CD4-positive, alpha-beta T cell (primary cell): ENCODE data around the gene ZNF784. TPM values are rescaled to one million over a fixed set of nuclear protein-coding genes. Genes with fewer than 3 reads are reported as not detected.
A peak's percentile ranks its signal among the peaks of the same experiment; 100 is the strongest.

ENCODE experiments used
- ATAC-seq: fragments of 200-7000 bp; cut with Tn5 transposase; one replicate; pipeline ENCODE4 v1.10.0; 2022; ENCODE audit warnings: mild to moderate bottlenecking; ENCODE audit not compliant: poor library complexity
- CTCF ChIA-PET: fragments of 350-600 bp; sonication (Branson Sonifier 250); formaldehyde crosslinking; loops from one replicate; lab custom pipeline; 2021; ENCODE audit warnings: antibody characterized with exemption, inconsistent platforms; lab: Charles Lee
- POLR2A ChIA-PET: fragments of 350-600 bp; sonication (Branson Sonifier 250); formaldehyde crosslinking; loops from one replicate; lab custom pipeline; 2021; ENCODE audit warnings: antibody characterized with exemption, inconsistent platforms; lab: Charles Lee
- DNase-seq, 14 experiments: peaks; one replicate each; pipeline ENCODE4 v3.0.0-alpha.2; 2013 to 2020; ENCODE audit warnings: mixed read lengths in 2 of 14
- H3K27ac ChIP-seq, 2 donors: one replicate each; pipeline versions ENCODE4 v1.5.1 to v1.7.0; 2013; ENCODE audit warnings: low read length in 2 of 2, low read depth in 1 of 2, mild to moderate bottlenecking in 1 of 2
- H3K27me3 ChIP-seq, 2 experiments: 1 replicate in 1 of 2; 2 replicates in 1 of 2; pipeline versions ENCODE4 v1.6.1 to v1.7.0; 2013; ENCODE audit warnings: low read length in 2 of 2, control low read depth in 1 of 2, mild to moderate bottlenecking in 1 of 2, moderate library complexity in 1 of 2; ENCODE audit not compliant: insufficient read depth in 2 of 2, control insufficient read depth in 1 of 2
- H3K36me3 ChIP-seq: one replicate; pipeline ENCODE4 v1.6.1; 2013; ENCODE audit warnings: low read length, control low read depth; ENCODE audit not compliant: insufficient read depth
- H3K4me1 ChIP-seq: one replicate; pipeline ENCODE4 v1.6.1; 2013; ENCODE audit warnings: low read length, control low read depth; ENCODE audit not compliant: insufficient read depth
- H3K4me3 ChIP-seq: one replicate; pipeline ENCODE4 v1.5.1; 2013; ENCODE audit warnings: mild to moderate bottlenecking, low read length, moderate library complexity
- H3K9me3 ChIP-seq, 2 experiments: 1 replicate in 1 of 2; 2 replicates in 1 of 2; pipeline versions ENCODE4 v1.6.1 to v1.7.0; 2013; ENCODE audit warnings: low read length in 2 of 2, mild to moderate bottlenecking in 2 of 2, control low read depth in 1 of 2, moderate library complexity in 1 of 2; ENCODE audit not compliant: control insufficient read depth in 1 of 2, insufficient read depth in 1 of 2
- H3K27ac Mint-ChIP-seq: one replicate; pipeline ENCODE4 v1.8.0; 2020; ENCODE audit warnings: mixed read lengths
- H3K27me3 Mint-ChIP-seq: one replicate; pipeline ENCODE4 v1.8.0; 2021; ENCODE audit warnings: mixed read lengths
- H3K36me3 Mint-ChIP-seq: one replicate; pipeline ENCODE4 v1.8.0; 2021; ENCODE audit warnings: low read depth, mixed read lengths
- H3K4me1 Mint-ChIP-seq: one replicate; pipeline ENCODE4 v1.8.0; 2021; ENCODE audit warnings: low read depth, mixed read lengths
- H3K4me3 Mint-ChIP-seq: one replicate; pipeline ENCODE4 v1.8.0; 2020; ENCODE audit warnings: mild to moderate bottlenecking, mixed read lengths
- H3K9me3 Mint-ChIP-seq: one replicate; pipeline ENCODE4 v1.8.0; 2020; ENCODE audit warnings: mixed read lengths
- CTCF ChIP-seq: fragments of 200-600 bp; IDR thresholded peaks from one replicate; pipeline ENCODE4 v1.8.0; 2022; ENCODE audit warnings: antibody characterized with exemption, mild to moderate bottlenecking
- intact Hi-C, 2 experiments: fragments of 100-400 bp; cut with DNase I in 1 of 2; cut with micrococcal nuclease in 1 of 2; formaldehyde crosslinking; loops; one replicate each; pipeline versions ENCODE4 v1.15.1 to v1.9.0; 2023 to 2025; cut with DNase I, micrococcal nuclease
- total RNA-seq, 174 experiments: library from RNA in 2 of 174; stranded (reverse) in 2 of 174; gene quantifications; one replicate each; pipeline ENCODE4 v1.2.3 and lab custom pipeline; 2021 to 2026

The ZNF784 gene
- total RNA-seq, 2 experiments from 2014 or later, result 11.2 to 11.8 TPM

DNA sequence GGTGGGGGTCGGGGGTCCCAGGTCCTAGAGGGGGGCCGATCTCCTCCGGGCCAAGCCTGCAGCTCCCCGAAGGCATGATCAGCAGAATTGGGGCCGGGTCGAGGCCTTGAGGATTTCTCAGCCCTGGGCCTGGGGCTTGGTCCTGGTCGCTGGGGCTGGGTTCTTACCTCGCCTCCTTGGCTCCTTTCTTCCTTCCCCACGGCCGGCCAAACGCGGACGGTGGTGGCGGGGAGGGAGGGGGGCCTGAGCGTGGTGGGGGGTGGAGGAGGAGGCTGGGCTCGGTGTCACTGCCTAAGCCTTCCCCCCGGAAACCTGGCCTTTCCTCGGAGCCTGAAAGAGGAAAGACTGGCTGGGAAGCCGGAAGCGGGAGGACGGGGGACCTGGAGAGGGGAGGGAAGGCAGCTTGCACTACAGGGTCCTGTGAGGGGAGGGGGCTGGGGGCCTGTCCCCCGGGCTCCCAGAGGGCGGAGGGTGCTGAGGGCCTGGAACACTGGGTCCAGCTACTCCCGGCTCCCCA is 43.7 kb downstream of the ZNF784 start, which contains the start of gene ZNF579:
Gene ZNF579 (minus strand): TSS at position 221 of the 517 bp plus-strand sequence. CDS start 1,209 bp downstream, outside the sequence.
- Mint-ChIP-seq H3K4me1 (peaks cover 31% of the 10 kb centered on the region), H3K4me3 (peak within 1 kb of the TSS; percentile 89), H3K27me3 (no peaks in the 10 kb centered on the region), H3K36me3 (peaks cover 21% of the 10 kb centered on the region), H3K27ac (peak within 1 kb of the TSS; percentile 86), H3K9me3 (no peaks in the 10 kb centered on the region)
- intact Hi-C loops, result loop anchor here (2.0 kb wide), 2 partner anchors 18 to 54 kb away; partner anchors contain the start of gene FIZ1 (in 1 of the 2)
- ChIA-PET POLR2A (interaction anchor here (0.7 to 2.7 kb wide), 9 partner anchors 19 to 173 kb away, joined by 3 to 18 read pairs (median 4); partner anchors contain the start of genes FIZ1, UBE2S, ZNF524 and ZNF784), CTCF (interaction anchor here (0.9 to 4.7 kb wide), 3 partner anchors 18 to 52 kb away, joined by 3 to 19 read pairs (median 4); partner anchors contain the start of gene FIZ1)
- Histone ChIP-seq H3K9me3 (peaks cover 0 to 15% of the 10 kb centered on the region in 2 experiments), H3K4me1 (peaks cover 25% of the 10 kb centered on the region), H3K4me3 (peak within 1 kb of the TSS; percentile 78), H3K27ac (peak within 1 kb of the TSS; percentile 52 to 69), H3K27me3 (no peaks in the 10 kb centered on the region), H3K36me3 (no peaks in the 10 kb centered on the region)
- peak; percentile 69 for ATAC-seq
- TF ChIP-seq CTCF, result no peak
- DNase-seq, result peak; percentile 53 to 84 (median 66)

- peaks cover 21% of the 10 kb centered on the region for H3K36me3 Mint-ChIP-seq
- peak overlapping the region; percentile 78 for H3K4me3 ChIP-seq
- peaks cover 24% of the 10 kb centered on the region for H3K4me1 Mint-ChIP-seq
- H3K36me3 ChIP-seq, result no peaks in the 10 kb centered on the region
- H3K9me3 Mint-ChIP-seq, result no peaks in the 10 kb centered on the region
- H3K27ac Mint-ChIP-seq, result peak overlapping the region; percentile 86
- intact Hi-C loops, result loop anchor here (2.0 kb wide), 2 partner anchors 19 to 55 kb away; partner anchors contain the start of gene FIZ1 (in 1 of the 2)
- peak overlapping the region; percentile 89 for H3K4me3 Mint-ChIP-seq
- peak in 1 of 14 experiments; percentile 42 for DNase-seq
- no peaks in the 10 kb centered on the region for H3K27me3 Mint-ChIP-seq
- H3K4me1 ChIP-seq, result peaks cover 23% of the 10 kb centered on the region
- ChIA-PET CTCF (interaction anchor here (0.9 to 4.7 kb wide), 2 partner anchors 26 to 52 kb away, joined by 4 to 19 read pairs; no protein-coding TSS in a partner anchor), POLR2A (interaction anchor here (0.7 to 2.7 kb wide), 7 partner anchors 20 to 63 kb away, joined by 3 to 18 read pairs (median 5); partner anchors contain the start of genes FIZ1, ZNF524, ZNF784 and ZNF865)
- no peaks in the 10 kb centered on the region for H3K27me3 ChIP-seq
- peaks cover 0 to 15% of the 10 kb centered on the region in 2 experiments for H3K9me3 ChIP-seq
- peak; percentile 58 for ATAC-seq
- H3K27ac ChIP-seq, result peak overlapping the region; percentile 39 to 69
- TF ChIP-seq CTCF, result no peak
These were observed 44.4 kb downstream of the ZNF784 start for GRCh38 chr19:55579766-55580621.
